ENCODE results near the gene KLF2. TPM values are rescaled to one million over a fixed set of nuclear protein-coding genes. Genes with fewer than 3 reads are reported as not detected.

The KLF2 gene
- total and polyA plus RNA-seq, 2 donors (not counting 1 experiment from before 2014, with no cell fraction given), result 6.7 to 19.2 TPM

DNA sequence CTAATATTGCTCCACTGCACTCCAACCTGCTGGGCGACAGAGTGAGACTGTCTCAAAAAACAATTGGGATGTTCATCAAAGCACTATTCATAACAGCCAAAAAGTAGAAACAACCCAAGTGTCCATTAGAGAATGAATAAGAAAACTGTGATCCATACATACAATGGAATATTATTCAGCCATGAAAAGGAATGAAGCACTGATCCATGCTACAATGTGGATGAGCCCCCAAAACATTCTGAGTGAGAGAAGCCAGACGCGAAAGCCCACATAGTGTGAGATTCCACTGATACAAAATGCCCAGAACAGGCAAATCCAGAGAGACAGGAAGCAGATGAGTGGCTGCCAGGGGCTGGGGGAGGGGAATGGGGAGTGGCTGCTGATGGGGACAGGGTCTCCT is 16.0 kb downstream of the KLF2 start:
- Histone ChIP-seq H3K9ac (ENCODE audit: insufficient read depth, low read length) (no peak overlapping the region), H3K27ac (ENCODE audit: insufficient read depth, low read length) (no peak overlapping the region), H3K4me3 (replicated peaks in 1 of 4; ENCODE audit: control extremely low read depth in 1 of 4, insufficient read depth in 1 of 4, low read depth in 3 of 4, low read length in 4 of 4) (no peak overlapping the region), H3K4me1 (ENCODE audit: control insufficient read depth, extremely low read depth, insufficient read depth, low read length) (peaks cover 18% of the 10 kb centered on the region), H4K20me1 (ENCODE audit: control insufficient read depth, extremely low read depth, insufficient read depth, low read length) (no peaks in the 10 kb centered on the region), H3K4me2 (ENCODE audit: extremely low read depth, insufficient read depth, low read length) (no peak overlapping the region), H3K27me3 (ENCODE audit: control insufficient read depth, insufficient read depth, low read length) (no peaks in the 10 kb centered on the region), H3K79me2 (ENCODE audit: control insufficient read depth, insufficient read depth, low read length) (no peaks in the 10 kb centered on the region), H3K36me3 (ENCODE audit: control insufficient read depth, insufficient read depth, low read length) (no peaks in the 10 kb centered on the region), H2AFZ (ENCODE audit: low read length) (no peak overlapping the region), H3K9me3 (ENCODE audit: control insufficient read depth, insufficient read depth, low read depth, low read length) (no peaks in the 10 kb centered on the region)
- DNase-seq (ENCODE audit: low read depth in 2 of 2), result no peak
- no peak for TF ChIP-seq EZH2 (IDR thresholded peaks at IDR 0.05; ENCODE audit: low read length, missing control alignments)
- TF ChIP-seq, protein P1, sequence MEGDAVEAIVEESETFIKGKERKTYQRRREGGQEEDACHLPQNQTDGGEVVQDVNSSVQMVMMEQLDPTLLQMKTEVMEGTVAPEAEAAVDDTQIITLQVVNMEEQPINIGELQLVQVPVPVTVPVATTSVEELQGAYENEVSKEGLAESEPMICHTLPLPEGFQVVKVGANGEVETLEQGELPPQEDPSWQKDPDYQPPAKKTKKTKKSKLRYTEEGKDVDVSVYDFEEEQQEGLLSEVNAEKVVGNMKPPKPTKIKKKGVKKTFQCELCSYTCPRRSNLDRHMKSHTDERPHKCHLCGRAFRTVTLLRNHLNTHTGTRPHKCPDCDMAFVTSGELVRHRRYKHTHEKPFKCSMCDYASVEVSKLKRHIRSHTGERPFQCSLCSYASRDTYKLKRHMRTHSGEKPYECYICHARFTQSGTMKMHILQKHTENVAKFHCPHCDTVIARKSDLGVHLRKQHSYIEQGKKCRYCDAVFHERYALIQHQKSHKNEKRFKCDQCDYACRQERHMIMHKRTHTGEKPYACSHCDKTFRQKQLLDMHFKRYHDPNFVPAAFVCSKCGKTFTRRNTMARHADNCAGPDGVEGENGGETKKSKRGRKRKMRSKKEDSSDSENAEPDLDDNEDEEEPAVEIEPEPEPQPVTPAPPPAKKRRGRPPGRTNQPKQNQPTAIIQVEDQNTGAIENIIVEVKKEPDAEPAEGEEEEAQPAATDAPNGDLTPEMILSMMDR (conservative IDR thresholded peaks at IDR 0.05 in 1 of 2, IDR thresholded peaks at IDR 0.05 in 1 of 2; ENCODE audit: low read depth in 1 of 2, low read length in 2 of 2), result no peak

DNA sequence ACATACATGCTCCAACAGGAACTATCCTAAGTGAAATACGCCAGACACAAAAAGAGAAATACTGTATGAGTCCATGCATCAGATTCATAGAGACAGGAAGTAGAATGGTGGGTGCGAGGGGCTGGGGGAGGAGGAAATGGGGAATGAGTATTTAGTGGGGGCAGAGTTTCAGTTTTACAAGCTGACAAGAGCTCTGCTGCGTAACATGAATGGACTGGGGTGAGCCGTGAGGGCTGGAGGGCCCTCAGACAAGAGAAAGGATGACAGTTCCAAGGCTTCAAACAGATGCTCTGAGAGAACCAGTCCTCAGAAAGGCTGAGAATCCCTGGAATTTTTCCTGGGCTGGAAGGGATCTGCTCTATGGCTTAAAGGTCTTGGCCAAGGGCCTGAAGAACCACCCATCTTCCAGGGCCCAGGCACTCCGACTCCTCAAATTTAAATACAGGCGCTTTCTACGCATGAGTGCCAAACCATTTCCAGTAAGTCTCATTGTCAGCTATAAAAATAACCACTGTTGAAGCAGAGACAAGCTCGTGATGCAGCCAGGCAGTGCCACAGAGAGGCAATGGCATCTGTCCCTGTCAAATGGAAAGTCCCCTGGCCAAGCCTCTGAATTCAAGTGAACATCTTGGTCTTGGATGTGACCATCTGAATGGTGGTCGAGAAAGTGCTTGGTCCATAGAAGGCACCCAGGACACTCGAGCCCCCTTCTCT is 17.5 kb downstream of the KLF2 start:
- Histone ChIP-seq H3K4me1 (ENCODE audit: control insufficient read depth, extremely low read depth, insufficient read depth, low read length) (peaks cover 18% of the 10 kb centered on the region), H4K20me1 (ENCODE audit: control insufficient read depth, extremely low read depth, insufficient read depth, low read length) (no peaks in the 10 kb centered on the region), H3K9ac (ENCODE audit: insufficient read depth, low read length) (no peak overlapping the region), H3K4me2 (ENCODE audit: extremely low read depth, insufficient read depth, low read length) (no peak overlapping the region), H3K27ac (ENCODE audit: insufficient read depth, low read length) (no peak overlapping the region), H3K4me3 (replicated peaks in 1 of 4; ENCODE audit: control extremely low read depth in 1 of 4, insufficient read depth in 1 of 4, low read depth in 3 of 4, low read length in 4 of 4) (no peak overlapping the region), H3K9me3 (ENCODE audit: control insufficient read depth, insufficient read depth, low read depth, low read length) (no peaks in the 10 kb centered on the region), H3K79me2 (ENCODE audit: control insufficient read depth, insufficient read depth, low read length) (no peaks in the 10 kb centered on the region), H2AFZ (ENCODE audit: low read length) (no peak overlapping the region), H3K36me3 (ENCODE audit: control insufficient read depth, insufficient read depth, low read length) (no peaks in the 10 kb centered on the region), H3K27me3 (ENCODE audit: control insufficient read depth, insufficient read depth, low read length) (no peaks in the 10 kb centered on the region)
- peak in 1 of 2 donors; percentile 78 for DNase-seq (ENCODE audit: low read depth in 2 of 2)
- no peak for TF ChIP-seq EZH2 (IDR thresholded peaks at IDR 0.05; ENCODE audit: low read length, missing control alignments)
- TF ChIP-seq, protein P1 (conservative IDR thresholded peaks at IDR 0.05 in 1 of 2, IDR thresholded peaks at IDR 0.05 in 1 of 2; ENCODE audit: low read depth in 1 of 2, low read length in 2 of 2), result no peak

DNA sequence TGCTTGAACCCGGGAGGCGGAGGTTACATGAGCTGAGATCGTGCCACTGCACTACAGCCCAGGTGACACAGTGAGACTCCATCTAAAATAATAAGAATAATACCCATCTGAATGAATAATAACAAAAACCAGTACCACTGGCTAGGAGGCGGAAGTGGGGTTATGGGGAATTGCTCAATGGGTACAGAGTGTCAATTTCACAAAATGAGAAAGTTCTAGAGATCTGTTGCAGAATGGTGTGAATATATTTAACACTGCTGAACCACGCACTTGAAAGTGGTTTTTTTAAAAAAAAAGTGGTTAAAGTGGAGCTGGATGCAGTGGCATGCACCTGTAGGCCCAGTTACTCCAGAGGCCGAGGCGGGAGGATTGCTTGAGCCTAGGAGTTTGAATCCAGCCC is 18.5 kb downstream of the KLF2 start:
- H3K36me3 ChIP-seq (ENCODE audit: control insufficient read depth, insufficient read depth, low read length), result no peaks in the 10 kb centered on the region
- no peak for DNase-seq (ENCODE audit: low read depth in 2 of 2)
- no peak overlapping the region for H3K27ac ChIP-seq (ENCODE audit: insufficient read depth, low read length)
- H4K20me1 ChIP-seq (ENCODE audit: control insufficient read depth, extremely low read depth, insufficient read depth, low read length), result no peaks in the 10 kb centered on the region
- H3K4me1 ChIP-seq (ENCODE audit: control insufficient read depth, extremely low read depth, insufficient read depth, low read length), result peaks cover 13% of the 10 kb centered on the region
- no peaks in the 10 kb centered on the region for H3K9me3 ChIP-seq (ENCODE audit: control insufficient read depth, insufficient read depth, low read depth, low read length)
- no peaks in the 10 kb centered on the region for H3K79me2 ChIP-seq (ENCODE audit: control insufficient read depth, insufficient read depth, low read length)
- H2AFZ ChIP-seq (ENCODE audit: low read length), result no peak overlapping the region
- TF ChIP-seq EZH2 (IDR thresholded peaks at IDR 0.05; ENCODE audit: low read length, missing control alignments), result no peak
- TF ChIP-seq, protein P1 (conservative IDR thresholded peaks at IDR 0.05 in 1 of 2, IDR thresholded peaks at IDR 0.05 in 1 of 2; ENCODE audit: low read depth in 1 of 2, low read length in 2 of 2), result no peak
- no peak overlapping the region for H3K4me2 ChIP-seq (ENCODE audit: extremely low read depth, insufficient read depth, low read length)
- no peak overlapping the region for H3K9ac ChIP-seq (ENCODE audit: insufficient read depth, low read length)
- no peak overlapping the region for H3K4me3 ChIP-seq (replicated peaks in 1 of 4; ENCODE audit: control extremely low read depth in 1 of 4, insufficient read depth in 1 of 4, low read depth in 3 of 4, low read length in 4 of 4)
- H3K27me3 ChIP-seq (ENCODE audit: control insufficient read depth, insufficient read depth, low read length), result no peaks in the 10 kb centered on the region

Measured in fibroblast of lung (primary cell).